ENCODE results near the gene PRDM16. TPM values are rescaled to one million over a fixed set of nuclear protein-coding genes. Genes with fewer than 3 reads are reported as not detected.

PRDM16 gene
- total and polyA plus RNA-seq, 2 donors (not counting 1 experiment from before 2014, with no cell fraction given): 0.03 to 0.12 TPM

DNA sequence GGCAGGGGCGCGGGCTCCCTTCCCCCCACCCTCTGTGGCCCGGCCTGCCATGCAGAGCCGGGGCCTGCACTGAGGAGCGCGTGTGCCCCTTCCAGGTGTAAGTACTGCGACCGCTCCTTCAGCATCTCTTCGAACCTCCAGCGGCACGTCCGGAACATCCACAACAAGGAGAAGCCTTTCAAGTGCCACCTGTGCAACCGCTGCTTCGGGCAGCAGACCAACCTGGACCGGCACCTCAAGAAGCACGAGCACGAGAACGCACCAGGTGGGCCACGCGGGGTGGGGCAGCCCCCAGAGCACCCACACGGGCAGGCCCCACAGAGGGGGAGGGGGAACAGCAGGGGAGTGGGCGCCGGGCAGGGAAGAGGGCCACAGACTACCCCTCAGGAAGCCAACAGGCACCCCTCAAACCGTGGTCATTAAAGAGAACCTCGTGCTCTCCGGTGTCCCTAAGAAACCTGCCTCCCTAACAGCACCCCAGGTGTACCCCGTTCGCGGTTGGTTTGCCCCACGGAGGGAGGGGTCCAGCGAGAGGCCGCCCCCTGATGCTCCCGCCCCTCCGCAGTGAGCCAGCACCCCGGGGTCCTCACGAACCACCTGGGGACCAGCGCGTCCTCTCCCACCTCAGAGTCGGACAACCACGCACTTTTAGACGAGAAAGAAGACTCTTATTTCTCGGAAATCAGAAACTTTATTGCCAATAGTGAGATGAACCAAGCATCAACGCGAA is 356.6 kb downstream of the PRDM16 start:
- Mint-ChIP-seq H3K9me3 (ENCODE audit: insufficient read depth) (no peaks in the 10 kb centered on the region), H3K27me3 (peaks cover 8% of the 10 kb centered on the region), H3K4me3 (no peak overlapping the region), H3K4me1 (no peaks in the 10 kb centered on the region), H3K27ac (no peak overlapping the region)
- Histone ChIP-seq H3K9ac (ENCODE audit: low read length) (no peak overlapping the region), H3K27me3 (replicated peaks in 1 of 4; ENCODE audit: control extremely low read depth in 1 of 4, control insufficient read depth in 3 of 4, insufficient read depth in 4 of 4, low read length in 3 of 4) (peaks cover 0 to 3% (median 0%) of the 10 kb centered on the region in 4 experiments), H3K9me3 (ENCODE audit: control extremely low read depth in 1 of 3, control insufficient read depth in 2 of 3, insufficient read depth in 1 of 3, low read length in 2 of 3) (no peaks in the 10 kb centered on the region), H3K36me3 (replicated peaks in 1 of 2; ENCODE audit: control extremely low read depth in 1 of 2, control insufficient read depth in 1 of 2, extremely low read depth in 1 of 2, insufficient read depth in 2 of 2, low read length in 1 of 2) (no peaks in the 10 kb centered on the region), H3K4me3 (ENCODE audit: control extremely low read depth in 1 of 5, extremely low read depth in 1 of 5, insufficient read depth in 1 of 5, low read depth in 2 of 5, low read length in 4 of 5) (no peak overlapping the region), H2AFZ (ENCODE audit: insufficient read depth, low read depth, low read length, poor library complexity, severe bottlenecking) (no peak overlapping the region), H3K4me2 (replicated peaks; ENCODE audit: low read depth, low read length, poor library complexity, severe bottlenecking) (no peak overlapping the region), H3K79me2 (ENCODE audit: control insufficient read depth, insufficient read depth, low read length) (no peaks in the 10 kb centered on the region), H4K20me1 (ENCODE audit: control insufficient read depth, insufficient read depth, low read length, poor library complexity, severe bottlenecking) (no peaks in the 10 kb centered on the region), H3K4me1 (ENCODE audit: control insufficient read depth in 2 of 2, insufficient read depth in 2 of 2, low read length in 2 of 2) (peaks cover 0 to 6% of the 10 kb centered on the region in 2 donors), H3K27ac (ENCODE audit: low read length in 2 of 2) (no peak overlapping the region)
- WGBS (ENCODE audit: insufficient coverage): 96% methylated on average over 41 of the region's 44 CpGs
- POLR2A ChIA-PET: no interaction called here
- ATAC-seq (ENCODE audit: low read depth) (no peak), DNase-seq (no peak)
- CTCF ChIA-PET: interaction anchor here (0.7 to 2.2 kb wide), 5 partner anchors 413 to 871 kb away, joined by 3 to 9 read pairs (median 3); no protein-coding TSS in a partner anchor
- intact Hi-C loops (cut with micrococcal nuclease): loop anchor here (10.0 kb wide), 1 partner anchor 1231 kb away; the partner anchor contains the start of gene FAAP20
- TF ChIP-seq EZH2 (IDR thresholded peaks at IDR 0.05; ENCODE audit: borderline replicate concordance, insufficient read depth, low read depth, low read length, poor library complexity, severe bottlenecking) (no peak), CTCF (IDR thresholded peaks at IDR 0.05) (no peak)

GRCh38 chr1:3426956-3427535 is 358.0 kb downstream of the PRDM16 start:
- no peaks in the 10 kb centered on the region for H3K9me3 ChIP-seq (ENCODE audit: control extremely low read depth in 1 of 3, control insufficient read depth in 2 of 3, insufficient read depth in 1 of 3, low read length in 2 of 3)
- peaks cover 0 to 6% of the 10 kb centered on the region in 2 donors for H3K4me1 ChIP-seq (ENCODE audit: control insufficient read depth in 2 of 2, insufficient read depth in 2 of 2, low read length in 2 of 2)
- H3K9me3 Mint-ChIP-seq (ENCODE audit: insufficient read depth): no peaks in the 10 kb centered on the region
- no peak for DNase-seq
- TF ChIP-seq CTCF (IDR thresholded peaks at IDR 0.05): no peak
- no peak for TF ChIP-seq EZH2 (IDR thresholded peaks at IDR 0.05; ENCODE audit: borderline replicate concordance, insufficient read depth, low read depth, low read length, poor library complexity, severe bottlenecking)
- H3K79me2 ChIP-seq (ENCODE audit: control insufficient read depth, insufficient read depth, low read length): no peaks in the 10 kb centered on the region
- H4K20me1 ChIP-seq (ENCODE audit: control insufficient read depth, insufficient read depth, low read length, poor library complexity, severe bottlenecking): no peaks in the 10 kb centered on the region
- no peak overlapping the region for H3K4me2 ChIP-seq (replicated peaks; ENCODE audit: low read depth, low read length, poor library complexity, severe bottlenecking)
- POLR2A ChIA-PET: no interaction called here
- H3K27me3 Mint-ChIP-seq: peaks cover 2% of the 10 kb centered on the region
- CTCF ChIA-PET: no interaction called here
- no peak overlapping the region for H3K27ac Mint-ChIP-seq
- no peak overlapping the region for H3K27ac ChIP-seq (ENCODE audit: low read length in 2 of 2)
- H3K4me1 Mint-ChIP-seq: no peaks in the 10 kb centered on the region
- no peaks in the 10 kb centered on the region for H3K36me3 ChIP-seq (replicated peaks in 1 of 2; ENCODE audit: control extremely low read depth in 1 of 2, control insufficient read depth in 1 of 2, extremely low read depth in 1 of 2, insufficient read depth in 2 of 2, low read length in 1 of 2)
- no peak overlapping the region for H3K4me3 ChIP-seq (ENCODE audit: control extremely low read depth in 1 of 5, extremely low read depth in 1 of 5, insufficient read depth in 1 of 5, low read depth in 2 of 5, low read length in 4 of 5)
- intact Hi-C loops (cut with micrococcal nuclease): loop anchor here (10.0 kb wide), 1 partner anchor 1232 kb away; the partner anchor contains the start of gene FAAP20
- no peak overlapping the region for H2AFZ ChIP-seq (ENCODE audit: insufficient read depth, low read depth, low read length, poor library complexity, severe bottlenecking)
- no peak overlapping the region for H3K4me3 Mint-ChIP-seq
- no peak overlapping the region for H3K9ac ChIP-seq (ENCODE audit: low read length)
- H3K27me3 ChIP-seq (replicated peaks in 1 of 4; ENCODE audit: control extremely low read depth in 1 of 4, control insufficient read depth in 3 of 4, insufficient read depth in 4 of 4, low read length in 3 of 4): no peaks in the 10 kb centered on the region
- 90% methylated on average over 17 of the region's 20 CpGs for WGBS (ENCODE audit: insufficient coverage)
- ATAC-seq (ENCODE audit: low read depth): no peak
